Measurements from ENCODE around the gene S100A2.

GRCh38 chr1:153543736-153544135 is 21.9 kb downstream of the S100A2 start:
- TF ChIP-seq EZH2 (IDR thresholded peaks at IDR 0.05; ENCODE audit: insufficient read depth, poor library complexity, severe bottlenecking) (no peak), EZH2phosphoT487 (IDR thresholded peaks at IDR 0.05; ENCODE audit: insufficient read depth, low read depth) (no peak)
